GM21825 (cell line): ENCODE measurements around the gene HELZ.
"Not testable (repeated sequence)": the region's sequence is repeated elsewhere in the genome, so short reads cannot be mapped to it uniquely, and the experiment has no call there.

Experiments used
- ATAC-seq: cut with Tn5 transposase; IDR thresholded peaks from one replicate; pipeline ENCODE4 v1.9.1; 2021; ENCODE audit warnings: mild to moderate bottlenecking, moderate library complexity; ENCODE audit not compliant: unreplicated experiment

HELZ gene, protein sequence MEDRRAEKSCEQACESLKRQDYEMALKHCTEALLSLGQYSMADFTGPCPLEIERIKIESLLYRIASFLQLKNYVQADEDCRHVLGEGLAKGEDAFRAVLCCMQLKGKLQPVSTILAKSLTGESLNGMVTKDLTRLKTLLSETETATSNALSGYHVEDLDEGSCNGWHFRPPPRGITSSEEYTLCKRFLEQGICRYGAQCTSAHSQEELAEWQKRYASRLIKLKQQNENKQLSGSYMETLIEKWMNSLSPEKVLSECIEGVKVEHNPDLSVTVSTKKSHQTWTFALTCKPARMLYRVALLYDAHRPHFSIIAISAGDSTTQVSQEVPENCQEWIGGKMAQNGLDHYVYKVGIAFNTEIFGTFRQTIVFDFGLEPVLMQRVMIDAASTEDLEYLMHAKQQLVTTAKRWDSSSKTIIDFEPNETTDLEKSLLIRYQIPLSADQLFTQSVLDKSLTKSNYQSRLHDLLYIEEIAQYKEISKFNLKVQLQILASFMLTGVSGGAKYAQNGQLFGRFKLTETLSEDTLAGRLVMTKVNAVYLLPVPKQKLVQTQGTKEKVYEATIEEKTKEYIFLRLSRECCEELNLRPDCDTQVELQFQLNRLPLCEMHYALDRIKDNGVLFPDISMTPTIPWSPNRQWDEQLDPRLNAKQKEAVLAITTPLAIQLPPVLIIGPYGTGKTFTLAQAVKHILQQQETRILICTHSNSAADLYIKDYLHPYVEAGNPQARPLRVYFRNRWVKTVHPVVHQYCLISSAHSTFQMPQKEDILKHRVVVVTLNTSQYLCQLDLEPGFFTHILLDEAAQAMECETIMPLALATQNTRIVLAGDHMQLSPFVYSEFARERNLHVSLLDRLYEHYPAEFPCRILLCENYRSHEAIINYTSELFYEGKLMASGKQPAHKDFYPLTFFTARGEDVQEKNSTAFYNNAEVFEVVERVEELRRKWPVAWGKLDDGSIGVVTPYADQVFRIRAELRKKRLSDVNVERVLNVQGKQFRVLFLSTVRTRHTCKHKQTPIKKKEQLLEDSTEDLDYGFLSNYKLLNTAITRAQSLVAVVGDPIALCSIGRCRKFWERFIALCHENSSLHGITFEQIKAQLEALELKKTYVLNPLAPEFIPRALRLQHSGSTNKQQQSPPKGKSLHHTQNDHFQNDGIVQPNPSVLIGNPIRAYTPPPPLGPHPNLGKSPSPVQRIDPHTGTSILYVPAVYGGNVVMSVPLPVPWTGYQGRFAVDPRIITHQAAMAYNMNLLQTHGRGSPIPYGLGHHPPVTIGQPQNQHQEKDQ (N-terminal part only)

DNA sequence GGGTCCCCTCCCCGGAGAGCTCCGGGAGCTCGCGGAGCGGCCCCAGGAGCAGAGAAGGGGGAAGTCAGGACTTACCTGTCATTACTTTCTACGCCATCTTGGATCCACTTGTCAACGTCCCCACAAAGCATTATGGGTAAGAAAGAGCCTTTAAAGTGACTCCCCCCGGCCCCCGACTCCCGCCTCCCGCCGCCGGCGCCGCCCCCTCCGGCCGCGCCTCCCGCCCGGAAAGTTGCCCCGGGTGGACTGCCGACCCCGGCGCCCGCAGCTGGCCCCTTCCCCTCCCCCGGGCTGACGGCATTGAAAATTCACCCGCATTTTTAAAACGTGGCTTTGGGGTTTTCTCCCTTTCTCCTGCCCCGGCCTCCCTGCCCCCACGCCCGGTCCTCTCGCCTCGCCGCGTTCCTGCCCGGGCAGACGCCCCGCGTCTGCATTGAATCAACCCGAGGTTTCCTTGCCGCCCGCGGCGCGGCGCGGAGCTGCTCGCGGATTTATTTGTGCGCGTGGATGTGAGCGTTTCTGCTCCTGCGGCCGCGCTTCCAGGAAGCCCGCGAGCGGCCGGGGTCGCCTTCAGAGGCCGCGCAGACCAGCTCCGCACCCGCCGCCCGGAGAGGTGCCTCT lies at the start of gene HELZ:
TSS of gene HELZ (minus strand) at position 124 of the 621 bp plus-strand sequence. CDS start 26,392 bp downstream, outside the sequence.
- peak; percentile 53 for ATAC-seq

DNA sequence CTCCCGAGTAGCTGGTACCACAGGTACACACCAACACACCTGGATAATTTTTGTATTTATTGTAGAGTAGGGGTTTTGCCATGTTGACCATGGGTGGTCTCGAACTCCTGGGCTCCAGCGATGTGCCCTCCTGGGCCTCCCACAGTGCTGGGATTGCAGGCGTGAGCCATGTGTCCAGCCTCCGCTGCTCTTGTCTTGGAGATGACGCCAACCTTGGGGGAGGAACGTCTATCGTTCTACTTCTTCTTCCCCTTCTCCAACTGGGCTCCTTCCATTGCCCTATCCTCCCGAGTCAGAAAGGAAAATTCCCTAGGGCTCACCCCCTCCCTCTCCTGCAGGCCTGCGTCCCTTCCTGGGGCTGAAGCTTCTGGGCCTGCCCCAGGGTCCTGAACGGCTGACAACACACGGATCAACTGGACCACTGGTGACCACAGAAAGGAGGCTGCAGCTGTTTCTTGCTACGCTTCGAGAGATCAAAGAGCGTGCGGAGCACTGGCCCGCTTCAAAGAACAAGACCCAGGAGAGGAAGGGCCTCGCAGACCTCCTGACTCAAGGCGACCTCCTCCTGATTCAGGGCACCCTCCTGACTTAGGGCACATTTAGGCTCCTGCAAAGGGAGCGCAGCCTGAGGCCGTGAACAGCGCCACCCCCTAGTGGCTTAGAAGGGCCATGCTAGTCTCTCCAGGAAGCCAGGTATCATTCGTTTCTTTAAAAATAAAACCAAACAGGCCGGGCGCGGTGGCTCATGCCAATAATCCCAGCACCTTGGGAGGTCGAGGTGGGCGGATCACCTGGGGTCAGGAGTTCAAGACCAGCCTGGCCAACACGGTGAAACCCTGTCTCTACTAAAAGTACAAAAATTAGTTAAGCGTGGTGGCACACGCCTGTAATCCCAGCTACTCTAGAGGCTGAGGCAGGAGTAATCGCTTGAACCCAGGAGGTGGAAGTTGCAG lies 48.5 kb upstream of the HELZ start:
- peak; percentile 90 for ATAC-seq

DNA sequence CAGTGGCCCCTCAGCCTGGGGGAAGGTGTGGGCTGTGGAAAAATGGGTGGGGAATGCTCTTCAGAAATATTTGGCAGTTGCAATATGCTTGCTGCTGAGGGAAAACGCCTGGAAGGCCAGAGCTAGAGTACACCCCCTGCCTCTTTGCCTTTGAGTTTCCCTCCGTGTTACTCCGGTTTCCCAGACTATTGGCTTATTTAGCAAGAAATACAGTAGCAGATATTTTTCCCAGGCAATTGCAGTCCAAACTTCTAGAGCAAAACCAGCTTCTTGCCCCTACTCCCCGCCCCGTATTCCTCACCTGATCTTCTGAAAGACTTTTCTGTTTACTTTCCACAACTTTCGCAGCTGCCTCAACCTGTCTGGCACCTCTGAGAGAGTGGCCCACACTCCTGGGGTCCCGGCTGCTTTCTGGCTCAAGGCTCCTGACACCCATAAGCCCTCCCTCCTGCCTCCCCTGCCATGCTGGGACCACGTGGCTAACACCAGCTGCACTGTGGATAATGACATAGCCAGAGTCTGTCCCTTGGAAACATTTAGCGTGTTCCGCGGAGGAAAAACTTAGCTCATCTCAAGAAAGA lies 45.8 kb upstream of the HELZ start:
- ATAC-seq, result no peak

- ATAC-seq, result no peak
These were observed 45.2 kb upstream of the HELZ start for GRCh38 chr17:67290244-67290643.

DNA sequence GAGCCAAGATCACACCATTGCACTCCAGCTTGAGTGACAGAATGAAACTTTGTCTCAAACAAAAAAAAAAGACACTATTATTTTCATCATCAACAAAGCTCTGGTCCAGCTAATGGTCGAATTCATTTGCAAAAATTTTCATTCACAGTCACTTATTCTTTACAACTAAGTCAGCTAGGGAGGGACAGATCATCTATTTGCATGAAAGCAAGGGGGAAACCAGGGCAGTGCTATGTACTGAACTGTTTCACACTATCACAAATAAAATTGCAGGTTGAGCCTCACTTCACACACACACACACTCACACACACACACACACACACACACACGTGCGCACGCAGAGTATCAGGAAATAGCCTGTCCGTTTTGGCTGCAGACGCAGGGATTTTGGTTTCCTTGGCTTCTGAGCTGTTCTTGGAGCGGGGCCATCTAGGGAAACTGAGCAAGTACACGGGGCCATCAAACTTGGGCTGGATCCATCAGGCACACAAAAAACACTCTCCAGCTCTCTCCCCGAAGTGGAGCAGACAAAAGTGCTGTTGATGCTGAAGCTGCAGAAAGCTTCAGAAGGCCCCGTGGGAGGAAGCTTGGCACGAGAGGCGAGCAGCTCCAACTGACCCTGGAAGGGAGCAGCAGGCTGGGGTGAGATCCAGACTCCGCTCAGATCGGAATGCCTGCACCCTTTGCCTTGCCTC lies 44.3 kb upstream of the HELZ start:
- no peak for ATAC-seq

- not testable (repeated sequence) for ATAC-seq
These were observed 41.8 kb upstream of the HELZ start for GRCh38 chr17:67286826-67287225.

DNA sequence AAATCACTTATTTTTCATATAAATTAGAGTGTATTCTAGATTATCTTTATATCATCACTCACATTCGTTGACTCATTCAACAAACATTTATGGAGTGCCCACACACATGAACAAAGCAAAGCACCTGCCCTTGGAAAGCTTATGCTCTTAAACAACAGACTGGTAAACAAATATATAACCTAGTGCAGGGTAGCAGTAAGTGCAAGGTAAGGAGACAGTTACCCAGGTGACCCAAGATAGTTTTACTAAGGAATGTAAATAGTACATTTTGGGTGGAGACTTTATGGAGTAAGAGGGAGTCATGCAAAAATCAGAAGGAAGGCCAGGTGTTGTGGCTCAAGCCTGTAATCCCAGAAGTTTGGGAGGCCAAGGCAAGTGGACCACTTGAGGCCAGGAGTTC lies 40.4 kb upstream of the HELZ start:
- ATAC-seq, result no peak

DNA sequence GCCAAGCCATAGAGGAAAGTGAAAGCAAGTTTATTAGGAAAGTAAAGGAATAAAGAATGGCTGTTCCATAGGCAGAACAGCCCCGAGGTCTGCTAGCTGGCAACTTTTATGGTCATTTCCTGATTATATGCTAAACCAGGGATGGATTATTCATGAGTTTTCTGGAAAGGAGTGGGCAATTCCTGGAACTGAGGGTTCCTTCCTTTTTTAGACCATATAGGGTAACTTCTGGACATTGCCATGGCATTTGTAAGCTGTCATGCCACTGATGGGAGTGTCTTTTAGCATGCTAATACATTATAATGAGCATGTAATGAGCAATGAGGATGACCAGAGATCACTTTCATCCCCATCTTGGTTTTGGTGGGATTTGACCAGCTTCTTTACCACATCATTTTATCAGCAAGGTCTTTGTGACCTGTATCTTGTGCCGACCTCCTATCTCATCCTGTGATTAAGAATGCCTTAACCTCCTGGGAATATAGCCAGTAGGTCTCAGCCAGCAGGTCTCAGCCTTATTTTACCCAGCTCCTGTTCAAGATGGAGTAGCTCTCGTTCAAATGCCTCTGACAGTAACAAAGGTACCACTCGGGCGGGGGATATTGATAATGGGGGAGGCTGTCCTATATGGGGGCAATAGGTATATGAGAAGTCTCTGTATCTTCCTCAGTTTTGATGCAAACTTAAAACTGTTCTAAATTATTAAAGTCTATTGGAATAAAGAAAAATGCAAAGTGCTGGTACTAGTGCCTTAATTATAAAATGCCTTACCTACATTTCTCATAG lies 38.9 kb upstream of the HELZ start:
- no peak for ATAC-seq

GRCh38 chr17:67281743-67282142 lies 36.7 kb upstream of the HELZ start:
- no peak for ATAC-seq

GRCh38 chr17:67281053-67281452 lies 36.1 kb upstream of the HELZ start:
- no peak for ATAC-seq

GRCh38 chr17:67280279-67280678 lies 35.3 kb upstream of the HELZ start:
- no peak for ATAC-seq

- no peak for ATAC-seq
These were observed 34.1 kb upstream of the HELZ start for GRCh38 chr17:67279115-67279514.

DNA sequence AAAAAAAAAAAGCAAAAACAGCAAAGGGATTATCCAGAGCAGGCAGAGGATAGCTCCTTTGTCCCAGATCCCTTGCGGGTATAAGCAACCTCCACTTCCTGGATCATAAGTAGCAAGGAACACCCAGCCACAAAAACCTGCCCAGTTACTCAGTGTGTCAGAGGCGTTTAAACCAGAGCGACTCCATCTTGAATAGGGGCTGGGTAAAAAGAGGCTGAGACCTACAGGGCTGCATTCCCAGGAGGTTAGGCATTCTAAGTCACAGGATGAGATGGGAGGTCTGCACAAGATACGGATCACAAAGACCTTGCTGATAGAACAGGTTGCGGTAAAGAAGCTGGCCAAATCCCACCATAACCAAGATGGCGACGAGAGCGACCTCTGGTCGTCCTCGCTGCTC lies 33.4 kb upstream of the HELZ start:
- ATAC-seq, result no peak

DNA sequence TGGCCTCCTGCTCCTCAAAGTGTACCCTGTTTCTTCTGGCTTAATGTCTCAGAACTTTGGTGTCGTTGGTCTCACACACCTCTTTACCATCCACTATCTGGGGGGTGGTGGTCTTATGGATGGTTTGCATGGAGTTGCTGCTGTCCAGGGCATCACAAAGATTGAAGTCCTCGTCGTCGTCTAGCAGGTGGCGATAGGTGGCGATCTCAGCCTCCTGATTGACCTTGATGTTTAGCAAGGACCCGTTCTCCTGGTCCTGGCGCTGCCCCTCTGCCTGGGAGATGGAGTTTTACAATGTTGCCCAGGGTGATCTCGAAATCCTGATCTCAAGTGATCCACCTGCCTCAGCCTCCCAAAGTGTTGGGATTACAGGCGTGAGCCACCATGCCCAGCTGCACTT lies 31.1 kb upstream of the HELZ start:
- no peak for ATAC-seq

GRCh38 chr17:67274466-67274865 lies 29.5 kb upstream of the HELZ start:
- no peak for ATAC-seq

- no peak for ATAC-seq
These were observed 28.9 kb upstream of the HELZ start for GRCh38 chr17:67273900-67274299.

DNA sequence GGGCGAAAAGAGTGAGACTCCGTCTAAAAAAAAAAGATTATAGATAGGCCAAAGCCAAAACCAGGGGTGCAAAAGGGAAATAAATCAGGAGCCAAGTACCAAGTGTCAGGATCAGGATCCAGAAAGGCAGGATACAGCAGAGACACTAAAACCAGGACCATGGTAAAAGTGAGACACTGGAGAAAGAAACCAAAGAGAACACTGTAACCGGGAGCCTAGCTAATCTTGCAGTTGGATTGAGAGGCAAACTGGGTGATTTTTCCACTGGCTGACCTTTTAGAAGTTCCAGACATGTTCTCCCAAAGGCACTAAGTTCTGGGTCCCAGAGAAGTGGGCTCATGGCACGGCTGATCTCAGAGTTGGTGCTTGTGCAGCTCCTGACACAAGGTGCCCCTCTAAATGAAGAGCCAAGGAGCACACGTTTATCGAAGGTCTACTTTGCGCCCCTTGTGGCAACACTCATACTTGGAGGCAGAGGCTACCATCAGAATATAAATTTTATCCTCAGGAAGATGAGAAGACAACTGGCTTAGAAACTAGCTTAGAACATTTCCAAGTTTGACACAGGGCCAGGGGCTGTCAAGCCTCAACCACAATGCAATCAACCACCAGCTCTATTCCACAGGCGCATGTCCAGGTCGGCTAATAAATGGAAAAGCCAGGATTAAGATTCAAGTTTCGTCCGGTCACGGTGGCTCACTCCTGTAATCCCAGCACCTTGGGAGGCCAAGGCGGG lies 27.5 kb upstream of the HELZ start:
- ATAC-seq, result no peak
